Activated naive CD4-positive, alpha-beta T cell treated with anti-CD3 and anti-CD28 coated beads, Interleukin-2, amount 50 U/mL, for 16 hours (primary cell): ENCODE measurements around the gene MROH2B.
"Not testable (repeated sequence)": the region's sequence is repeated elsewhere in the genome, so short reads cannot be mapped to it uniquely, and the experiment has no call there.

Source experiments
- DNase-seq: peaks from one replicate; pipeline ENCODE4 v3.0.0-alpha.2; 2020

The MROH2B gene

GRCh38 chr5:41071242-41071641, at the start of gene MROH2B:
MROH2B (minus strand) TSS chr5:41071342; CDS start chr5:41070852, 490 bp downstream.
- DNase-seq = no peak

- no peak for DNase-seq
Observed at GRCh38 chr5:41120600-41120999, 49.5 kb upstream of the MROH2B start.

- no peak for DNase-seq
Observed at GRCh38 chr5:41118177-41118576, 47.0 kb upstream of the MROH2B start.

- DNase-seq = no peak
Observed at GRCh38 chr5:41115281-41115680, 44.1 kb upstream of the MROH2B start.

GRCh38 chr5:41112486-41113455, 41.6 kb upstream of the MROH2B start:
- no peak for DNase-seq

GRCh38 chr5:41109186-41109585, 38.0 kb upstream of the MROH2B start:
- DNase-seq = no peak

- DNase-seq = no peak
Observed at GRCh38 chr5:41102341-41102740, 31.2 kb upstream of the MROH2B start.

- no peak for DNase-seq
Observed at GRCh38 chr5:41097642-41098041, 26.5 kb upstream of the MROH2B start.

- DNase-seq = no peak
Observed at GRCh38 chr5:41095324-41096101, 24.4 kb upstream of the MROH2B start.

- DNase-seq = no peak
Observed at GRCh38 chr5:41094871-41095270, 23.7 kb upstream of the MROH2B start.

- no peak for DNase-seq
Observed at GRCh38 chr5:41093803-41094202, 22.7 kb upstream of the MROH2B start.

GRCh38 chr5:41087461-41087860, 16.3 kb upstream of the MROH2B start:
- no peak for DNase-seq

- DNase-seq = no peak
Observed at GRCh38 chr5:41083306-41083705, 12.2 kb upstream of the MROH2B start.

GRCh38 chr5:41071975-41072374, 833 bp upstream of the MROH2B start:
- DNase-seq = no peak

- DNase-seq = no peak
Observed at GRCh38 chr5:41067714-41068568, 3.2 kb downstream of the MROH2B start.

- DNase-seq = no peak
Observed at GRCh38 chr5:41065691-41066335, 5.3 kb downstream of the MROH2B start.

- no peak for DNase-seq
Observed at GRCh38 chr5:41057940-41058339, 13.2 kb downstream of the MROH2B start.

- no peak for DNase-seq
Observed at GRCh38 chr5:41057231-41057630, 13.9 kb downstream of the MROH2B start.

GRCh38 chr5:41048986-41049385, 22.2 kb downstream of the MROH2B start:
- DNase-seq = no peak

GRCh38 chr5:41043109-41043747, 27.9 kb downstream of the MROH2B start:
- DNase-seq = no peak

- no peak for DNase-seq
Observed at GRCh38 chr5:41032973-41033372, 38.2 kb downstream of the MROH2B start.

GRCh38 chr5:41022600-41022999, 48.5 kb downstream of the MROH2B start:
- not testable (repeated sequence) for DNase-seq
